Adrenal gland (tissue), 12 donors: ENCODE results near the gene GRIK5. TPM values are rescaled to one million over a fixed set of nuclear protein-coding genes. Genes with fewer than 3 reads are reported as not detected.

ENCODE experiments used
- DNase-seq, 7 donors: peaks; one replicate each; pipeline ENCODE4 v3.0.0-alpha.2; 2019 to 2020
- H3K27ac ChIP-seq, 5 donors: fragments of 200-600 bp; sonication (generic) in 4 of 5; 1 replicate in 3 of 5; 2 replicates in 2 of 5; pipeline versions ENCODE4 v1.5.1 to v1.8.0; 2016 to 2020; ENCODE audit warnings: mild to moderate bottlenecking in 1 of 5
- H3K27me3 ChIP-seq: fragments of 200-600 bp; 2 replicates; pipeline ENCODE4 v1.8.0; 2021
- H3K36me3 ChIP-seq, 2 donors: fragments of 200-600 bp; replicated peaks in 1 of 2; 1 replicate in 1 of 2; 2 replicates in 1 of 2; pipeline versions ENCODE4 v1.5.1 to v1.8.0; 2018 to 2022
- H3K4me1 ChIP-seq, 2 donors: fragments of 200-600 bp; replicated peaks in 1 of 2; 1 replicate in 1 of 2; 2 replicates in 1 of 2; pipeline versions ENCODE4 v1.5.1 to v1.8.0; 2018 to 2021
- H3K4me3 ChIP-seq, 4 donors: fragments of 200-600 bp; sonication (generic) in 3 of 4; one replicate each; pipeline ENCODE4 v1.5.1; 2016 to 2018
- H3K9me3 ChIP-seq, 3 donors: fragments of 200-600 bp; sonication (generic) in 1 of 3; replicated peaks in 1 of 3; 1 replicate in 2 of 3; 2 replicates in 1 of 3; pipeline versions ENCODE4 v1.5.1 to v1.8.0; 2016 to 2021
- CTCF ChIP-seq, 6 experiments: fragments of 450-650 bp in 4 of 6; fragments of 200-600 bp in 2 of 6; sonication (generic) in 1 of 6; IDR thresholded peaks; 1 replicate in 5 of 6; 2 replicates in 1 of 6; pipeline versions ENCODE4 v1.5.1 to v1.8.0; 2016 to 2021; ENCODE audit warnings: antibody characterized with exemption in 6 of 6, mild to moderate bottlenecking in 2 of 6, moderate library complexity in 1 of 6
- POLR2A ChIP-seq, 2 donors: fragments of 450-650 bp; IDR thresholded peaks; one replicate each; pipeline ENCODE4 v1.6.1; 2017; ENCODE audit warnings: antibody characterized with exemption in 2 of 2, mild to moderate bottlenecking in 2 of 2, moderate library complexity in 1 of 2
- WGBS, 4 donors: extraction: QIAGEN DNeasy Blood & Tissue Kit in 2 of 4; methylation state at CpG; one replicate each; pipeline versions ENCODE4 v1.1.5 to v1.1.7; 2013 to 2017; 5-methylcytosine and 5-hydroxymethylcytosine counted together
- intact Hi-C, 2 donors: fragments of 100-400 bp; cut with DNase I; formaldehyde crosslinking; loops; one replicate each; pipeline versions ENCODE4 v1.14.1 to v1.15.0; 2022 to 2023
- polyA plus RNA-seq, 3 donors: library from polyadenylated mRNA; stranded (reverse); fragments of 200-250 nt in 2 of 3; fragments of 350-450 nt in 1 of 3; fragmentation: Illumina TruSeq in 1 of 3; extraction: RNeasy Lipid Tissue Mini Kit (QIAGEN cat#74804) in 1 of 3; gene quantifications; one replicate each; pipeline ENCODE4 v1.2.3, GENCODE V29; 2013 to 2014
- total RNA-seq, 9 donors: library from RNA; depleted of rRNA in 4 of 9; stranded (reverse); fragments of >200 nt in 4 of 9; fragments of 120-200 nt in 1 of 9; fragmentation: NEBNext Ultra II Directional in 1 of 9; extraction: Animal tissue kit (Norgen Biotek cat#: 25700) in 1 of 9; gene quantifications; one replicate each; pipeline versions ENCODE4 v1.1.0 to v1.2.4, GENCODE V29; 2013 to 2023
- donor health status: healthy with polysubstance abuse.
- donor health status: Bipolar disorder and iron deficiency.
- donor health status: DM: yes; HTN: yes; CAD: no.
- donor health status: DM: no; HTN: no; CAD: no.
- donor health status: DM: no; HTN: no; CAD: no.
- donor health status: DM: yes; HTN: yes; CAD: no.

Gene GRIK5
- total and polyA plus RNA-seq, 12 donors: 0.24 to 11.9 (median 2.3) TPM; not detected in 1

GRCh38 chr19:42115705-42116104 lies 45.7 kb upstream of the GRIK5 start:
- Histone ChIP-seq H3K36me3 (no peaks in the 10 kb centered on the region), H3K9me3 (no peaks in the 10 kb centered on the region), H3K4me1 (no peaks in the 10 kb centered on the region), H3K4me3 (no peak overlapping the region), H3K27me3 (no peaks in the 10 kb centered on the region), H3K27ac (no peak overlapping the region)
- no peak for TF ChIP-seq CTCF (IDR thresholded peaks at IDR 0.05)
- no peak for TF ChIP-seq POLR2A (IDR thresholded peaks at IDR 0.05)
- WGBS, 4 donors: 76 to 89% (median 85%) methylated on average over 4 of the region's 4 CpGs
- intact Hi-C loops: no loop called here
- DNase-seq: no peak

- TF ChIP-seq CTCF (IDR thresholded peaks at IDR 0.05) (no peak), POLR2A (IDR thresholded peaks at IDR 0.05) (no peak)
- intact Hi-C loops: no loop called here
Observed at GRCh38 chr19:42115219-42115618, 45.2 kb upstream of the GRIK5 start.

DNA sequence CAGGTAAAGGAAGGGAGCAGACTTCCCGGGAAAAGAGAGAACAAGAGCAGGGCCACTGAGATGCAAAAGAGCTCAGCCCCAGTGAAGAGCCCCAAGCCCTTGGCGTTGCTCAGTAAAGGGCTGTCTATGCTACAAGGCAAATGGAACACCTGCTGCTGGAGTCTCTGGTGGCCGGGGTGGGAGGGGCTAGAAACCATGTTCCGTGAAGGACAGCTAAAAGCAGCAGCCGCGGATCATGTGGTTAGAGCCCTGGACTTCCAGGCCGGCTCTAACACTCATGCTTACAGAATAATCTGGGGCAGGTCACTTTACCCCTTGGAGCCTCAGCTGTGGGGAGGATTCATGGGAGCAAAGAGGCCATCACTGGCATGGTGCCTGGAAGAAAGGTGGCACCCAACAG lies 44.4 kb upstream of the GRIK5 start:
- Histone ChIP-seq H3K27me3 (no peaks in the 10 kb centered on the region), H3K4me1 (no peaks in the 10 kb centered on the region), H3K36me3 (no peaks in the 10 kb centered on the region), H3K4me3 (no peak overlapping the region), H3K9me3 (no peaks in the 10 kb centered on the region), H3K27ac (no peak overlapping the region)
- DNase-seq: no peak
- intact Hi-C loops: no loop called here
- WGBS, 4 donors: 45 to 77% (median 52%) methylated on average over 7 of the region's 7 CpGs
- TF ChIP-seq POLR2A (IDR thresholded peaks at IDR 0.05) (no peak), CTCF (IDR thresholded peaks at IDR 0.05) (no peak)

More at GRCh38 chr19:42115219-42115618, 45.2 kb upstream of the GRIK5 start:
- no peaks in the 10 kb centered on the region for H3K27me3 ChIP-seq
- no peaks in the 10 kb centered on the region for H3K9me3 ChIP-seq
- 50 to 68% (median 62%) methylated on average over 4 of the region's 4 CpGs for WGBS, 4 donors
- H3K27ac ChIP-seq: no peak overlapping the region
- H3K36me3 ChIP-seq: no peaks in the 10 kb centered on the region
- H3K4me1 ChIP-seq: no peaks in the 10 kb centered on the region
- H3K4me3 ChIP-seq: no peak overlapping the region
- DNase-seq: no peak

DNA sequence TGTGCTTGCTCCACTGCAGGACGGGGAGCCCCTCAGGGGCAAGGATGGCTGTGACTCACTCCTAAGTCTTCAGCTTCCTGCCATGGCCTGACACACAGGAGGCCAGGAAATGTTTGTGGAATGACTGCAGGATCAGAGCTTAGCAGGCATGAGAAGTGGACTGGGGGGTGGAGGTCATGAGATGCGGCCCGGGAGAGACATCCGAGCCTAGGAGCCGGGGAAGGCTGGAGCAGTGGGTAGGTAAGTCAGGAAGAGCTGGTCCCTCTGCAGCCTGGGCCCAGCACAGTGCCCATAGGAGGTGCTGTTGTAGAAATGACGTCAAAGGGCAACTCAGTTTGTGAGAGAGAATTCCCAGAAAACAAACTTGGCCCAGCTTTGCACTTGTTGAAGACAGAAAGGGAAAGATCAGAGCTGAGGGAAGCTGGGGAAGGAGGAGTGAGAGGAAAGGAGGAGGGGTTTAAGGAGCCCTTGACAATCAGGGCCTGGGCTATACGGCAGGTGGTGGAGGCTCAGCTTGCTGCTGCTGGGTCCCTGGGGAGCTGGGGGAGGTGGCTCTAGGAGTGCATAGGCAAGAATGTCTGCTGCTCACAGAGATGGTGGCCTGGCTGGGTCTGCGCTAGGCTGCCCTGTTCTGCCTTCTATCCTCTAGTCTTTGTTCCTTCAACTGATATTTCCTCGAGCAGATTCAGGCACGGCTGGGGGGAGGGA lies 43.8 kb upstream of the GRIK5 start:
- TF ChIP-seq CTCF (IDR thresholded peaks at IDR 0.05): no peak
- TF ChIP-seq POLR2A (IDR thresholded peaks at IDR 0.05): no peak
- H3K36me3 ChIP-seq: no peaks in the 10 kb centered on the region
- H3K27ac ChIP-seq: no peak overlapping the region
- no peak overlapping the region for H3K4me3 ChIP-seq
- H3K4me1 ChIP-seq: no peaks in the 10 kb centered on the region
- DNase-seq: no peak
- 51 to 62% (median 56%) methylated on average over 10 of the region's 10 CpGs for WGBS, 4 donors
- intact Hi-C loops: no loop called here
- no peaks in the 10 kb centered on the region for H3K9me3 ChIP-seq
- H3K27me3 ChIP-seq: no peaks in the 10 kb centered on the region
